Iris pigment epithelial cell (primary cell): ENCODE results near the gene POLK.
A peak's percentile ranks its signal among the peaks of the same experiment; 100 is the strongest.
"Not testable (repeated sequence)": the region's sequence is repeated elsewhere in the genome, so short reads cannot be mapped to it uniquely, and the experiment has no call there.

Experiments
- DNase-seq: peaks from one replicate; pipeline ENCODE4 v3.0.0-alpha.2; 2011; ENCODE audit warnings: low read depth

Gene POLK

GRCh38 chr5:75511435-75512382 lies at the start of gene POLK, which contains the start of gene CERT1:
Gene POLK, plus strand, starts transcription at chr5:75511891.
Gene CERT1, minus strand, starts transcription at chr5:75511629. Its CDS starts 422 bp downstream, at chr5:75511207.
- DNase-seq = peak; percentile 99

GRCh38 chr5:75463726-75464125 lies 48.0 kb upstream of the POLK start:
- DNase-seq = peak; percentile 6

DNA sequence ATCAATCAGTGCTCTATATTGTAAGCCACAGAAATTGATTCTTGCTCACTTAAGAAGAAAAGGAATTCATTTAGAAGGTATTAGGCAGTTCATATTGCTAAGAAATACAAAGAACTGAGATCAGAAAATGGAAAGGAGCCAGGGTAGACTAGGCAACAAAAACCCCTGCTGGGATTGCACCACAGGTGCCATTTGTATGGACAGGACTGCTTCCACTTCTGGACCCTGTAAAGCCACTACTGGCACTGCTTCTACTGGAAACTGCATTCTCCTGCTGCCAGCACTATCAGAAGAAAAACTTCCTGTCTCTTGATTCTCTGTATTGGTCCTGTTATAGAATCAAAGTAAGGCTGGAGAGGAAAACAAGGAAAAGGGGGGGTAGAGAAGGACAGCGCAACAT lies 46.2 kb upstream of the POLK start:
- peak; percentile 66 for DNase-seq

DNA sequence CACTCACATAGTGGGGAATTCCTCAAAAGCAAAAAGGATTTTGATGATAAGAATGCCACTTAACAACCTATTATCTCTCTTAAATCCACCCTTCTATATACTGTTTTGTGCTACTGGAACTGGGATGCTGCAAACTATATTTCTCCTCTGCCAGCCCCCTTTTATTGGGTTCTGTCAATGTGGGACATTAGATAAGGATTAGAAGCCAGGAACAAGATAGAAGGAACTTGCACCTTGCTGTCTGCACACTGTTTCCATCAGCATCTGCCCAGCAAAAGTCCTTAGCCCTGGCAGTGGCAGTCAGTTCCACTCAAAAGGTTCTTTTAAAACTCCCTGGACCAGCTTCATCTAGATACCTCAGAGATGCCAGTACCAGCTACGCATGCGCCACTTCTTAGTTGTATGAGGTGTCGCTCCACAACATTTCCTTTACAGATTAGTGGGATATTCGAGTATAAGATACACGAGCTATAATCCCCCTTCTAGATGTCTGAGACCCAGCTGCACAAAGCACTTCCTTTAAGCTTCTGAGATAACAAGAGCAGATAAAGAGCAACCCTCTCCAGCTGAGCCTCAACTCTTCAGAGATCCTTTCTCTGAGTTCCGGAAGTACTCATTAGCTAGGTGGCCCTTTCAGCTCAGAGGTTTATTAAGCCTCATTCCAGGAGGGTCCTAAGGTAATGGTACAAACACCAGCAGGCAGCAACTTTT lies 45.5 kb upstream of the POLK start:
- no peak for DNase-seq

GRCh38 chr5:75468593-75468992 lies 43.1 kb upstream of the POLK start:
- DNase-seq = no peak

GRCh38 chr5:75469017-75469416 lies 42.7 kb upstream of the POLK start:
- no peak for DNase-seq

DNA sequence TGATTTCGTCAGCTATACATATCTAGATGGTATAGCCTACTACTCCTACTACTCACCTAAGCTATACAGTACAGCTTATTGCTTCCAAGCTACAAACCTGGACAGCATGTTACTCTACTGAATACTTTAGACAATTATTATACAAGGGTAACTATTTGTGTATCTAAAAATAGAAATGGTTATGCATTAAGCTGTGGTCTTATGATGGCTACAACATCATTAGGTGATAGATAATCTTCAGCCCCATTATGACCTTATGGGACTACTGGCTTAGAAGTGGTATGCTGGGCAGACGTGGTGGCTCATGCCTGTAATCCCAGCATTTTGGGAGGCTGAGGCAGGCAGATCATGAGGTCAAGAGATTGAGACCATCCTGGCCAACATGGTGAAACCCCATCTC lies 40.5 kb upstream of the POLK start:
- no peak for DNase-seq

GRCh38 chr5:75472973-75473372 lies 38.7 kb upstream of the POLK start:
- DNase-seq = no peak

- DNase-seq = no peak
Measured at GRCh38 chr5:75473463-75473862, 38.2 kb upstream of the POLK start.

- no peak for DNase-seq
Measured at GRCh38 chr5:75475364-75475763, 36.3 kb upstream of the POLK start.

DNA sequence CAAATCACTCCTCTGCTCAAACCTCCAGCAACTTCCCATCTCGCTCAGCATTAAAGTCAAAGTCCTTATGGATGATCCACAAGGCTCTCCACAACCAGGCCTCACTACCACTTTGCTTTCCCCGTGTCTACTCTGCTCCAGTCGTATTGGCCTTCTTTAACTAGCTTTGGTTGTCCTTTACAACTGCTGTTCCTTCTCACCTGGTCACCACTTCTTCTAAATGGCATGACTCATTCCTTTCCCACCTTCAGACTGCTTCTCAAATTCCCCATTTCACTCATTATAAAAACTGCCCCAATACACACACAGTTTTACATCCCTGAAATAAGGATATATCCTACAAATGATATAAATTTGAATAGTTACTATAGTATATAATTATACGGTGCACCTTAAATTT lies 30.7 kb upstream of the POLK start:
- no peak for DNase-seq

- DNase-seq = no peak
Measured at GRCh38 chr5:75482482-75482881, 29.2 kb upstream of the POLK start.

GRCh38 chr5:75484605-75485004 lies 27.1 kb upstream of the POLK start:
- no peak for DNase-seq

GRCh38 chr5:75489847-75490246 lies 21.8 kb upstream of the POLK start:
- not testable (repeated sequence) for DNase-seq

DNA sequence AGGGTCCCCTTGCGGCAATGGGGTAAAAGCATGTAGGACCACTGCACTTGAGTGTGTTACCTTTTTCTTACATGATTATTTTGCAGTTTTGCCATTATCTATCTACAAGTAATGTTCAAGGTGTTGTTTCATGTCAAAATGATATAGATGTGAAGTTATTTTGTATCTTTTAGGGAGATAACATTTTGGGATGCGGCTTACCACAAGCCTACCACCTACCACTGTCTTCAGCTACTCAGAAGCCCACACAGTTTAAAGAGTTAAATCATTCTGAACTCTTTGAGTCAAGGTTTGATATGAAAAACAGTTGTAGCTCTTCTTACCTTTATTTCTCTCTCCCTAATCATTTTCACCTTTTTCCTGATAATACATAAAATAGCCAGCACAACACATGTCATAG lies 20.1 kb upstream of the POLK start:
- no peak for DNase-seq

GRCh38 chr5:75496026-75496425 lies 15.7 kb upstream of the POLK start:
- no peak for DNase-seq

- no peak for DNase-seq
Measured at GRCh38 chr5:75498208-75498777, 13.4 kb upstream of the POLK start.

DNA sequence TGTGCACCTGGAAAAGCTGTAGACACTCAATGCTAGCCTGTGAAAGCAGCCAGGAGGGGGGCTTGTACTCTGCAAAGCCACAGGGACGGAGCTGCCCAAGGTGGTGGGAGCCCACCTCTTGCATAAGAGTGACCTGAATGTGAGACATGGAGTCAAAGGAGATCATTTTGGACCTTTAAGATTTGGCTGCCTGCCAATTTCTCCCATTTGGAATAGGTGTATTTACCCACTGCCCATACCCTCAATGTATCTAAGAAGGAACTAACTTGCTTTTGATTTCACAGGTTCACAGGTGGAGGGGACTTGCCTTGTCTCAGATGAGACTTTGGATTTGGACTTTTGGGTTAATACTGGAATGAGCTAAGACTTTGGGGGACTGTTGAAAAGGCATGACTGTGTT lies 12.8 kb upstream of the POLK start:
- DNase-seq = not testable (repeated sequence)

- not testable (repeated sequence) for DNase-seq
Measured at GRCh38 chr5:75505112-75505511, 6.6 kb upstream of the POLK start.

DNA sequence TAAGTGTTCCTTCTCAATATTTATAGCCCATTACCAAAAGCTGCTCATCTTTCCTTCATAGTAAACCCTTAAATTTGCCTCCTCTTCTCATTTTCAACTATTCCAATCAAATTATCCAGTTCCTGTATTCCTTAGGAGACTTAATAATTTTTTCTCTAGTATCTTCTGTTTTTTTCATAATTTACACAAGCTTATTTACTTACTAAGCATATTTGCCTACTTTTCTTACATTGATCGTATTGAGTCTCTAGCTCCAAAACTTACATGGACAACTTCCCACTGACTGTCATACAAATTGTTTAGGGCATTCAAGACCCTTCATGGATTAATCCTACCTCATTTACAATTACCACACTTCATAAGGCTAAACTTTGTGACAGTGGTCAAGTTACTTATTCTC lies 3.9 kb upstream of the POLK start:
- DNase-seq = no peak

- no peak for DNase-seq
Measured at GRCh38 chr5:75509546-75509945, 2.1 kb upstream of the POLK start.

DNA sequence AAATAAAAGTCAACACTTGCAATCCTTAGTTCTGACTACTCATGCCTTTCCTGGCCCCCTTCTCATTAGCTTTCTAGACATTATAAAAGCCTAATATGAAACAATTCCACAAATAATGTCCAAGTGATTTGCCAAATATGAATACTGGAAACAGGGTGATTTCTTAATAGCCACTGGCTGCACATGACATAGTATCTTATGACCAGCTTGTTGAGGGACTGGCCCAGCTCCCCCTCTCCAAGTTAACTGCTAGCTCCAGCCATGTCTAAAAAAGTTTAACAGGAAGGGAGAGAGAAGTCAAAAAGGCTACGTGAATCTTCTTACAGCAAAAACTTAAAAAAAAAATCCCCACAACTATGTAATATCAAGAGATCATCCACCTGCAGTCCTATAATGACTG lies 1.7 kb upstream of the POLK start:
- DNase-seq = peak; percentile 75

- peak; percentile 47 for DNase-seq
Measured at GRCh38 chr5:75510417-75510835, 1.3 kb upstream of the POLK start.
